ENCODE results near the gene LRRC27. TPM values are rescaled to one million over a fixed set of nuclear protein-coding genes. Genes with fewer than 3 reads are reported as not detected.
A peak's percentile ranks its signal among the peaks of the same experiment; 100 is the strongest.

LRRC27 gene
- total RNA-seq, 1 experiment from 2014 or later = 5.6 TPM

DNA sequence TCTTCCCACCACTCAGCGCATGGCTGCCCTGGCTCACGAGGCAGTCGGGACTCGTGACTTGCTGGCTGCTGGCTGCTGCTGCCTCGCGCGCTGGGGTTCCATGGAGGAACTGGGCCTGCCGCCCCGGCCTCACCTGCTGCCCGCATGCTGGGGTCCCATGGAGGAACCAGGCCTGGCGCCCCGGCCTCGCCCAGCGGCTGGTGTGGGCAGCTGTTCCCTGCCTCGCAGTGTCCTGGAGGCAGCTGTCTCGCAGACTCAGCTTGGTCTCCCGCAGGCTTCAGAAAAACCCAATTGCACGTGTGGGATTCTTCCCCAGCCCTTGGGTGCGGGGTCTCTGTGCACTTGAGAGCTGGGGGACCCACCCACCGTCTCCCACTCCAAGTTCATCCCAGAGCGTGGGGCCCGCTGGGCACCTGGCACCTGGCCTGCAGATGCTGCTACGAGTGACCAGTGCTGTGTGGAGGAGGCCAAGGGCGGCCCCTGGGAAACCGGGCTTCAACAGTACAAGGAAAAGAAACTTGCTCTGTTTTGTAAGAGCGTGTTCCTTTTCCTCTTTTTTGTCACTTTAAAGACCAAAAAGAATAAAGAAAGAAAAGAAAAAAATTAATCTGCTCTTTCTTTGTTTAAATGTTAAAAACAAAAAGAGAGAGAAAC is 85.4 kb downstream of the LRRC27 start:
- Histone ChIP-seq H3K9ac (ENCODE audit: low read length) (no peak overlapping the region), H3K4me2 (ENCODE audit: low read length) (no peak overlapping the region), H3K36me3 (ENCODE audit: low read depth, low read length) (no peaks in the 10 kb centered on the region), H3K27ac (ENCODE audit: low read length) (0 out of 2 replicates have a peak overlapping the region, but pooled peaks have one; percentile 91), H3K4me3 (ENCODE audit: low read length) (no peak overlapping the region), H2AFZ (ENCODE audit: low read length) (no peak overlapping the region), H3K79me2 (ENCODE audit: low read length) (peaks cover 38% of the 10 kb centered on the region), H3K9me2 (replicated peaks; ENCODE audit: low read length) (no peaks in the 10 kb centered on the region), H3K27me3 (ENCODE audit: low read length) (no peaks in the 10 kb centered on the region), H3K4me1 (ENCODE audit: insufficient read depth, low read length) (peaks cover 35% of the 10 kb centered on the region), H3K9me3 (ENCODE audit: low read length) (no peaks in the 10 kb centered on the region), H4K20me1 (ENCODE audit: low read length) (no peaks in the 10 kb centered on the region), H3F3A (ENCODE audit: low read length, unreplicated experiment) (no peaks in the 10 kb centered on the region)
- TF ChIP-seq, protein P1, sequence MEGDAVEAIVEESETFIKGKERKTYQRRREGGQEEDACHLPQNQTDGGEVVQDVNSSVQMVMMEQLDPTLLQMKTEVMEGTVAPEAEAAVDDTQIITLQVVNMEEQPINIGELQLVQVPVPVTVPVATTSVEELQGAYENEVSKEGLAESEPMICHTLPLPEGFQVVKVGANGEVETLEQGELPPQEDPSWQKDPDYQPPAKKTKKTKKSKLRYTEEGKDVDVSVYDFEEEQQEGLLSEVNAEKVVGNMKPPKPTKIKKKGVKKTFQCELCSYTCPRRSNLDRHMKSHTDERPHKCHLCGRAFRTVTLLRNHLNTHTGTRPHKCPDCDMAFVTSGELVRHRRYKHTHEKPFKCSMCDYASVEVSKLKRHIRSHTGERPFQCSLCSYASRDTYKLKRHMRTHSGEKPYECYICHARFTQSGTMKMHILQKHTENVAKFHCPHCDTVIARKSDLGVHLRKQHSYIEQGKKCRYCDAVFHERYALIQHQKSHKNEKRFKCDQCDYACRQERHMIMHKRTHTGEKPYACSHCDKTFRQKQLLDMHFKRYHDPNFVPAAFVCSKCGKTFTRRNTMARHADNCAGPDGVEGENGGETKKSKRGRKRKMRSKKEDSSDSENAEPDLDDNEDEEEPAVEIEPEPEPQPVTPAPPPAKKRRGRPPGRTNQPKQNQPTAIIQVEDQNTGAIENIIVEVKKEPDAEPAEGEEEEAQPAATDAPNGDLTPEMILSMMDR (conservative IDR thresholded peaks at IDR 0.05; ENCODE audit: low read depth, low read length) = no peak
- TF ChIP-seq EZH2phosphoT487 (IDR thresholded peaks at IDR 0.05; ENCODE audit: borderline replicate concordance, low read length) (no peak), EZH2 (IDR thresholded peaks at IDR 0.05; ENCODE audit: low read length, unreplicated experiment) (no peak)
- ATAC-seq (no peak), DNase-seq (no peak)
- intact Hi-C loops (cut with micrococcal nuclease) = no loop called here
- no TSS peak for BruUV-seq (replicated peaks)
- ChIA-PET CTCF (no interaction called here), POLR2A (ENCODE audit: unreplicated experiment) (no interaction called here)

DNA sequence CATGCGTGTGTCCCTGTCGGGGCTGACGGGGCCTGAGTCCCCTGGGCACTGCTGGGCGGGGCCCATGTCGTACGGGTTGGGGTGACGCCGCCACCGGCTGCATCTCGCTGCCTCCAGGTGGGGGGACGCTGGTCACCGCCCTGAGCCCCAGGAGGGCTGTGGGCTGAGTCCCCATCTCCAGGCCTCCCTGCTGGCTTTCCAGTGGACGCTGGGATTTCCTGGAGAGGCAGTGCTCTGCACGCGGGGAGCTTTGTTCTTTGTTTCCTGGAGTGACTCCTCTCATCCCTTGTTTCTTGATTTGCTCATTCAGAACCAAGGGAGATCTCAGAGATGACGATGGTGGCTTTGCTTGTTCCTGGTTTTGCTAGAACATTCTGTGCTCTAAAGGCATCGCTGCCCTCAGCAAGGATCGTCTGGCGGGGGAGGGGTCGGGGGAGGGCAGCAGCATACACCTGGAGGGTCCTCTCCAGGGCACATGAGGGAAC is 86.0 kb downstream of the LRRC27 start:
- H3K27me3 ChIP-seq (ENCODE audit: low read length) = no peaks in the 10 kb centered on the region
- peak overlapping the region; percentile 40 for H3K4me2 ChIP-seq (ENCODE audit: low read length)

More for the DNA sequence above, 86.0 kb downstream of the LRRC27 start:
- H2AFZ ChIP-seq (ENCODE audit: low read length) = no peak overlapping the region
- H4K20me1 ChIP-seq (ENCODE audit: low read length) = no peaks in the 10 kb centered on the region
- peaks cover 32% of the 10 kb centered on the region for H3K79me2 ChIP-seq (ENCODE audit: low read length)
- H3K9ac ChIP-seq (ENCODE audit: low read length) = peak overlapping the region; percentile 67
- H3K27ac ChIP-seq (ENCODE audit: low read length) = peak overlapping the region; percentile 91
- ChIA-PET CTCF (no interaction called here), POLR2A (ENCODE audit: unreplicated experiment) (no interaction called here)
- H3K4me1 ChIP-seq (ENCODE audit: insufficient read depth, low read length) = peaks cover 35% of the 10 kb centered on the region
- no peak overlapping the region for H3K4me3 ChIP-seq (ENCODE audit: low read length)
- DNase-seq = no peak
- intact Hi-C loops (cut with micrococcal nuclease) = no loop called here
- ATAC-seq = no peak
- no TSS peak for BruUV-seq (replicated peaks)
- no peaks in the 10 kb centered on the region for H3K9me3 ChIP-seq (ENCODE audit: low read length)
- H3K9me2 ChIP-seq (replicated peaks; ENCODE audit: low read length) = no peaks in the 10 kb centered on the region
- TF ChIP-seq, protein P1 (conservative IDR thresholded peaks at IDR 0.05; ENCODE audit: low read depth, low read length) = no peak
- TF ChIP-seq EZH2phosphoT487 (IDR thresholded peaks at IDR 0.05; ENCODE audit: borderline replicate concordance, low read length) = no peak
- TF ChIP-seq EZH2 (IDR thresholded peaks at IDR 0.05; ENCODE audit: low read length, unreplicated experiment) = no peak
- no peaks in the 10 kb centered on the region for H3F3A ChIP-seq (ENCODE audit: low read length, unreplicated experiment)
- no peaks in the 10 kb centered on the region for H3K36me3 ChIP-seq (ENCODE audit: low read depth, low read length)
